GM18867 (cell line): Measurements from ENCODE around the gene RBFOX2.
"Not testable (repeated sequence)": the region's sequence is repeated elsewhere in the genome, so short reads cannot be mapped to it uniquely, and the experiment has no call there.

Experiments used
- ATAC-seq: cut with Tn5 transposase; IDR thresholded peaks from one replicate; pipeline ENCODE4 v1.9.1; 2021; ENCODE audit warnings: mild to moderate bottlenecking, moderate library complexity; ENCODE audit not compliant: unreplicated experiment

RBFOX2 gene

GRCh38 chr22:35721960-35722359 lies 306.7 kb downstream of the RBFOX2 start:
- no peak for ATAC-seq

GRCh38 chr22:35719212-35719875 lies 309.3 kb downstream of the RBFOX2 start:
- no peak for ATAC-seq

GRCh38 chr22:35717572-35717971 lies 311.1 kb downstream of the RBFOX2 start, which contains the start of gene APOL5:
Gene APOL5 (plus strand): TSS chr22:35717872. CDS start chr22:35717872, 0 bp downstream.
- no peak for ATAC-seq

- ATAC-seq: no peak
Observed at GRCh38 chr22:35712672-35713071, 316.0 kb downstream of the RBFOX2 start.

GRCh38 chr22:35711336-35711735 lies 317.3 kb downstream of the RBFOX2 start:
- no peak for ATAC-seq

GRCh38 chr22:35708917-35709316 lies 319.7 kb downstream of the RBFOX2 start:
- ATAC-seq: no peak

- ATAC-seq: no peak
Observed at GRCh38 chr22:35708453-35708852, 320.2 kb downstream of the RBFOX2 start.

GRCh38 chr22:35705141-35705540 lies 323.5 kb downstream of the RBFOX2 start:
- no peak for ATAC-seq

- no peak for ATAC-seq
Observed at GRCh38 chr22:35703861-35704584, 324.6 kb downstream of the RBFOX2 start.

GRCh38 chr22:35699852-35700251 lies 328.8 kb downstream of the RBFOX2 start:
- ATAC-seq: not testable (repeated sequence)

- ATAC-seq: no peak
Observed at GRCh38 chr22:35697142-35697541, 331.5 kb downstream of the RBFOX2 start.

GRCh38 chr22:35695202-35695601 lies 333.4 kb downstream of the RBFOX2 start:
- no peak for ATAC-seq

GRCh38 chr22:35690001-35690400 lies 338.6 kb downstream of the RBFOX2 start:
- no peak for ATAC-seq

GRCh38 chr22:35688913-35689675 lies 339.5 kb downstream of the RBFOX2 start:
- no peak for ATAC-seq
